GM13977 (cell line): Measurements from ENCODE around the gene CHMP3.

Experiments used
- DNase-seq: peaks from one replicate; pipeline ENCODE4 v3.0.0; 2012; ENCODE audit warnings: low spot score
- in situ Hi-C: fragments of 300-500 bp; cut with MboI; formaldehyde crosslinking; loops from one replicate; pipeline ENCODE4 v1.12.0; 2022; ENCODE audit warnings: low sequenced_read_pairs, low pct_unique_long_range_greater_than_20kb, mixed read lengths, inconsistent platforms; ENCODE audit not compliant: unreplicated experiment
- TF ChIP-seq, protein P1 (sequence below): IDR thresholded peaks from 2 replicates; pipeline ENCODE4 v1.5.1; 2012; ENCODE audit warnings: mild to moderate bottlenecking, control low read depth; ENCODE audit not compliant: insufficient read depth; ENCODE audit errors: extremely low read depth, missing control alignments

CHMP3 gene

DNA sequence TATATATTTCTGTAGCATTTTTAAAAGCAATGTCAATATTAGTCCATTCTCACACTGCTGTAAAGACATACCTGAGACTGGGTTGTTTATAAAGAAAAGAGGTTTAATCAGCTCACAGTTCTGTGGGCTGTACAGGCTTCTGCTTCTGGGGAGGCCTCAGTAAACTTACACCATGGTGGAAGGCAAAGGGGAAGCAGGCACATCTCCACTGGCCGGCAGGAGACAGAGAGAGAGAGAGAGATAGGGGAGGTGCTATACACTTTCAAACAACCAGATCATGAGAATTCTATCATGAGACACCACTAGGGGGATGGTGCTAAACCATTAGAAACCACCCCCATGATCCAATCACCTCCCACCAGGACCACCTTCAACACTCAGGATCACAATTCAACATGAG is 43.1 kb downstream of the CHMP3 start:
- DNase-seq, result no peak
- in situ Hi-C loops, result no loop called here
- TF ChIP-seq, protein P1, sequence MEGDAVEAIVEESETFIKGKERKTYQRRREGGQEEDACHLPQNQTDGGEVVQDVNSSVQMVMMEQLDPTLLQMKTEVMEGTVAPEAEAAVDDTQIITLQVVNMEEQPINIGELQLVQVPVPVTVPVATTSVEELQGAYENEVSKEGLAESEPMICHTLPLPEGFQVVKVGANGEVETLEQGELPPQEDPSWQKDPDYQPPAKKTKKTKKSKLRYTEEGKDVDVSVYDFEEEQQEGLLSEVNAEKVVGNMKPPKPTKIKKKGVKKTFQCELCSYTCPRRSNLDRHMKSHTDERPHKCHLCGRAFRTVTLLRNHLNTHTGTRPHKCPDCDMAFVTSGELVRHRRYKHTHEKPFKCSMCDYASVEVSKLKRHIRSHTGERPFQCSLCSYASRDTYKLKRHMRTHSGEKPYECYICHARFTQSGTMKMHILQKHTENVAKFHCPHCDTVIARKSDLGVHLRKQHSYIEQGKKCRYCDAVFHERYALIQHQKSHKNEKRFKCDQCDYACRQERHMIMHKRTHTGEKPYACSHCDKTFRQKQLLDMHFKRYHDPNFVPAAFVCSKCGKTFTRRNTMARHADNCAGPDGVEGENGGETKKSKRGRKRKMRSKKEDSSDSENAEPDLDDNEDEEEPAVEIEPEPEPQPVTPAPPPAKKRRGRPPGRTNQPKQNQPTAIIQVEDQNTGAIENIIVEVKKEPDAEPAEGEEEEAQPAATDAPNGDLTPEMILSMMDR, result no peak

DNA sequence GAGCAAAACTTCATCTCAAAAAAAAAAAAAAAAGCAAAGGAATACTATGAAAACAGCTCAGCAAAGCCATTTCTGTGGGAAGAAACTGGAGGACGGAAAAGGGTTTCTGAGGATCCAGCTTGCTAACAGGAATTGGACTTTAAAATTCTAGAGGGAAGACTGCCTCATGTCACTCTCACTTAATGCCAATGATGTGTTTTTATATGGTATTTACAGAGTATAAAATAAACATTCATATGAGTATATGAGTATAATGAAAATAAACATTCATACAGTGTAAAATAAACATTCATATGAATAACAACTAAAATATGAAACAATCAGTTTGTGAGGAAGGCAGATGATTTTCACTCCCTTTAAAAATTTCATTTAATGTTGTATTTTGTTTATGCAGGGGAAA is 43.9 kb downstream of the CHMP3 start:
- no peak for DNase-seq
- in situ Hi-C loops, result no loop called here
- TF ChIP-seq, protein P1, result no peak

DNA sequence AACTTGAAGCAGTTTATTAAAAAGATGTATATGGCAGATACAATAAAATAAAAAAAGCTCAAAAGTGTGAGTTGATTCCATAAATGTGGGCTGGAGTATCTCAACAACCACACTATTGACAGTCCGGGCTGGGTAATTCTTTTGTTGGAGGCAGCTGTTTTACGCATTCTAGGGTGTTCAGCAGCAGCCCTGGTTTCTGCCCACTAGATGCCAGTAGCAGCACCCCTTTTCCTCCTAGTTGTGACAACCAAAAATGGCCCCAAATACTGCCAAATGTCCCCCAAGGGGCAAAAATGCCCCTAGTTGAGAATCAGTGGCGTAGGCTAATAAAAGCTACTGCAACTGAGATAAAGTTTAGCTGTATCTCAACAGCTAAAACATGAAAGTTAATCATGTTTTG is 44.8 kb downstream of the CHMP3 start:
- in situ Hi-C loops, result no loop called here
- TF ChIP-seq, protein P1, result peak; percentile 14
- DNase-seq, result no peak

DNA sequence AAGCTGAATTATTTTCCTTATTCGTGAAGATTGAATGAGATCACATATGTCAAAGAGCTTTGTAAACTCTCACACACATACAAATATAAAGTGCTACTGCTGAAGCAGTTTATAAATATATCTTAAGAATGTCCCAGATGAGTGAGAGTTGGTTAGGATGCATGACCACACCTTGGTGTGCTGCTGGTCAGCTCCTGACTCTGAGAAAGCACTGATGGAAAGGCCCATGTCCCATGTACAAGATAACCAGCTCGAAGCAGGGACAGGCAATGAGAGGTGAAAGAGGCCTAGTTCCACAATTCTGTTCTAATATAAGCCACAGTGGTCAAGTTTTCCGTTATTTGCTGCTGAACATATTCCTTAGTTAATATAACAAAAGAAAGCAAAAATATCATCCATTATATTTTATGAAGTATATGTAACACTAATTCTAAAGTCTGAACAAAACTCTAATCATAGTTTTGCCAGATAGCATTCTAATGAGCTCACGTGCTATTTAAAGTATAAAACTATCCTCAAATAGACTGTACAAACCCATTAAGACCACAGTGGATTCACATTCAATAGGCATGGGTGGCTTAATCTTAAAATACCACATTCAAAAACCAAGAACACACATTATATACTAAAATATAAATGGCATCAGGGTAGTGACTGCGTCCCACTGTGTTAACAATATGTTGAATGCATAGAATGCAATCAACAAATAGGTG is 49.1 kb downstream of the CHMP3 start:
- DNase-seq, result no peak
- TF ChIP-seq, protein P1, result no peak
- in situ Hi-C loops, result no loop called here

DNA sequence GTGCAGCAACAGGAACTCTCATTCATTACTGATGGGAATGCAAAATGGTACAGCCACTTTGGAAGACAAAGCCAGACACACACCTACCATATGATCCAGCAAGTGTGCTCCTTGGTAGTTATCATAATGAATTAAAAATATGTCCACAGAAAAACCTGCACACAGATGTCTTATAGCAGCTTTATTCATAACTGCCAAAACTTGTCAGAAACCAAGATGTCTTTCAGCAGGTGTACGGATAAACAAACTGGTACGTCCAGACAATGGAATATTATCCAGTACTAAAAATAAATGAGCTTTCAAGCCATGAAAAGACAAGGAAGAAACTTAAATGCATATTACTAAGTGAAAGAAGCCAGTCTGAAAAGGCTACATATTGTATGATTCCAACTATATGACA is 50.4 kb downstream of the CHMP3 start:
- DNase-seq, result no peak
- in situ Hi-C loops, result no loop called here
- TF ChIP-seq, protein P1, result no peak

DNA sequence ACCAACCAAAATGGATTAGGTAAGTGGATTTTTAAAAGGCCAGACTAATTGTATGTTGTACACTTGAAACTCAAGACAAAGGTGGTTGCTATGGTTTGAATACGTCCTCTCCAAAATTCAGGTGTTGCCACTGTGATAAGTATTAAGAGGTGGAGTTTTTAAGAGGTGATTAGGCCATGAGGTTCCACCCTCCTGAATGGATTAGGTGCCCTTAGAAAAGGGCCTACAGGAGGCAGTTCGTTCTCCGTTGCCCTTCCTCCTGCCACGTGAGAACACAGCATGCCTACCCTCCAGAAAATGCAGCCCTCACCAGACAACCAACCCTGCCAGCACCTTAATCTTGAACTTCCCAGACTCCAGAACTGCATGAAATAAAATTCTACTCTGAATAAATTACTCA is 51.2 kb downstream of the CHMP3 start:
- DNase-seq, result no peak
- in situ Hi-C loops, result no loop called here
- TF ChIP-seq, protein P1, result no peak
